Loucy (cell line): ENCODE results near the gene APOH.

Experiments used
- H2AFZ ChIP-seq: fragments of 200-600 bp; sonication (generic); 2 replicates; pipeline ENCODE4 v1.6.0; 2016; ENCODE audit warnings: antibody characterized with exemption, mild to moderate bottlenecking, low read length, moderate library complexity
- H3F3A ChIP-seq: fragments of 200-600 bp; 2 replicates; pipeline ENCODE4 v1.6.0; 2016; ENCODE audit warnings: antibody characterized with exemption, low read depth, mild to moderate bottlenecking
- H3K27me3 ChIP-seq: fragments of 200-600 bp; sonication (generic); 2 replicates; pipeline ENCODE4 v1.6.1; 2014; ENCODE audit warnings: low read length, mild to moderate bottlenecking; ENCODE audit not compliant: insufficient read depth, poor library complexity, severe bottlenecking
- H3K36me3 ChIP-seq: fragments of 200-600 bp; sonication (generic); 2 replicates; pipeline ENCODE4 v1.6.1; 2016; ENCODE audit warnings: low read length; ENCODE audit not compliant: insufficient read depth
- H3K4me1 ChIP-seq: fragments of 200-600 bp; sonication (generic); 2 replicates; pipeline ENCODE4 v1.5.1; 2014; ENCODE audit warnings: low read length, mild to moderate bottlenecking; ENCODE audit not compliant: insufficient read depth, poor library complexity, severe bottlenecking
- H3K4me2 ChIP-seq: fragments of 200-600 bp; sonication (generic); 2 replicates; pipeline ENCODE4 v1.6.0; 2014; ENCODE audit warnings: antibody characterized with exemption, low read length, low read depth, mild to moderate bottlenecking; ENCODE audit not compliant: poor library complexity, severe bottlenecking
- H3K4me3 ChIP-seq: fragments of 200-600 bp; sonication (generic); 2 replicates; pipeline ENCODE4 v1.5.1; 2014; ENCODE audit warnings: low read length, mild to moderate bottlenecking, mixed read lengths; ENCODE audit not compliant: poor library complexity, severe bottlenecking
- H3K79me2 ChIP-seq: fragments of 200-600 bp; sonication (generic); 2 replicates; pipeline ENCODE4 v1.6.1; 2014; ENCODE audit warnings: low read length; ENCODE audit not compliant: insufficient read depth
- H3K9ac ChIP-seq: fragments of 200-600 bp; sonication (generic); 2 replicates; pipeline ENCODE4 v1.6.0; 2014; ENCODE audit warnings: mild to moderate bottlenecking, low read depth, low read length, moderate library complexity; ENCODE audit not compliant: poor library complexity, severe bottlenecking
- H3K9me2 ChIP-seq: fragments of 200-600 bp; sonication (generic); replicated peaks from 2 replicates; pipeline ENCODE4 v1.6.1; 2016; ENCODE audit warnings: low read depth, low read length, mixed read lengths
- H3K9me3 ChIP-seq: fragments of 200-600 bp; sonication (generic); 2 replicates; pipeline ENCODE4 v1.6.1; 2014; ENCODE audit warnings: mild to moderate bottlenecking, antibody characterized with exemption, low read length, low read depth; ENCODE audit not compliant: insufficient read depth
- H4K20me1 ChIP-seq: fragments of 200-600 bp; sonication (generic); 2 replicates; pipeline ENCODE4 v1.6.0; 2014; ENCODE audit warnings: antibody characterized with exemption, low read length, mild to moderate bottlenecking; ENCODE audit not compliant: insufficient read depth, poor library complexity, severe bottlenecking
- CTCF ChIP-seq: fragments of 200-600 bp; sonication (generic); conservative IDR thresholded peaks from 2 replicates; pipeline ENCODE4 v1.5.1; 2014; ENCODE audit warnings: mild to moderate bottlenecking, antibody characterized with exemption, low read length
- EZH2phosphoT487 ChIP-seq: fragments of 200-600 bp; IDR thresholded peaks from 2 replicates; pipeline ENCODE4 v1.6.1; 2018; ENCODE audit warnings: antibody characterized with exemption, mild to moderate bottlenecking, moderate library complexity, borderline replicate concordance

The APOH gene

GRCh38 chr17:66215529-66215911 lies 13.7 kb downstream of the APOH start:
- Histone ChIP-seq H2AFZ (no peak overlapping the region), H3K36me3 (no peaks in the 10 kb centered on the region), H3K9ac (no peak overlapping the region)

GRCh38 chr17:66214884-66215528 lies 14.2 kb downstream of the APOH start:
- H3K79me2 ChIP-seq = no peaks in the 10 kb centered on the region
- no peak overlapping the region for H2AFZ ChIP-seq
- H3K4me2 ChIP-seq = no peak overlapping the region
- H4K20me1 ChIP-seq = no peaks in the 10 kb centered on the region
- no peak overlapping the region for H3K9ac ChIP-seq
- H3F3A ChIP-seq = no peaks in the 10 kb centered on the region
- H3K27me3 ChIP-seq = no peaks in the 10 kb centered on the region
- H3K4me3 ChIP-seq = no peak overlapping the region
- no peaks in the 10 kb centered on the region for H3K9me2 ChIP-seq
- H3K4me1 ChIP-seq = no peaks in the 10 kb centered on the region
- no peaks in the 10 kb centered on the region for H3K36me3 ChIP-seq
- no peaks in the 10 kb centered on the region for H3K9me3 ChIP-seq
- TF ChIP-seq EZH2phosphoT487 (no peak), CTCF (no peak)

More at GRCh38 chr17:66215529-66215911, 13.7 kb downstream of the APOH start:
- Histone ChIP-seq H3K27me3 (no peaks in the 10 kb centered on the region), H3K79me2 (no peaks in the 10 kb centered on the region), H3K9me3 (no peaks in the 10 kb centered on the region), H3K4me1 (no peaks in the 10 kb centered on the region), H3F3A (no peaks in the 10 kb centered on the region), H3K4me2 (no peak overlapping the region), H3K4me3 (no peak overlapping the region), H3K9me2 (no peaks in the 10 kb centered on the region), H4K20me1 (no peaks in the 10 kb centered on the region)
- TF ChIP-seq CTCF (no peak), EZH2phosphoT487 (no peak)

GRCh38 chr17:66211047-66211810 lies 18.0 kb downstream of the APOH start:
- no peak for TF ChIP-seq EZH2phosphoT487
- TF ChIP-seq CTCF = no peak
- H3K36me3 ChIP-seq = no peaks in the 10 kb centered on the region
- H3K9ac ChIP-seq = no peak overlapping the region
- no peak overlapping the region for H3K4me2 ChIP-seq
- no peaks in the 10 kb centered on the region for H3F3A ChIP-seq
- no peaks in the 10 kb centered on the region for H3K9me2 ChIP-seq
- no peaks in the 10 kb centered on the region for H4K20me1 ChIP-seq
- no peak overlapping the region for H3K4me3 ChIP-seq
- no peak overlapping the region for H2AFZ ChIP-seq
- no peaks in the 10 kb centered on the region for H3K79me2 ChIP-seq
- H3K27me3 ChIP-seq = no peaks in the 10 kb centered on the region
- H3K4me1 ChIP-seq = no peaks in the 10 kb centered on the region
- no peaks in the 10 kb centered on the region for H3K9me3 ChIP-seq
